H9 (cell line): ENCODE data around the gene ANKRD17. TPM values are rescaled to one million over a fixed set of nuclear protein-coding genes. Genes with fewer than 3 reads are reported as not detected.

Experiments
- DNase-seq: peaks from one replicate; pipeline ENCODE4 v3.0.0-alpha.2; 2017
- H2AFZ ChIP-seq: one replicate; pipeline ENCODE4 v1.6.1; 2013; ENCODE audit warnings: mild to moderate bottlenecking, low read length, control low read depth, moderate library complexity
- H2AK5ac ChIP-seq: 2 replicates; pipeline ENCODE4 v1.6.1; 2013; ENCODE audit warnings: low read length, control low read depth, mixed read lengths; ENCODE audit not compliant: insufficient read length
- H2BK120ac ChIP-seq: one replicate; pipeline ENCODE4 v1.6.1; 2013; ENCODE audit warnings: low read depth, mild to moderate bottlenecking, low read length, control low read depth, inconsistent platforms; ENCODE audit not compliant: poor library complexity, severe bottlenecking
- H2BK12ac ChIP-seq: 2 replicates; pipeline ENCODE4 v1.6.1; 2013; ENCODE audit warnings: low read length, control low read depth, mixed read lengths, low read depth; ENCODE audit not compliant: insufficient read length
- H2BK15ac ChIP-seq: 2 replicates; pipeline ENCODE4 v1.6.1; 2013; ENCODE audit warnings: low read depth, low read length, control low read depth
- H2BK20ac ChIP-seq: one replicate; pipeline ENCODE4 v1.6.1; 2013; ENCODE audit warnings: low read depth, mild to moderate bottlenecking, low read length, control low read depth, inconsistent platforms; ENCODE audit not compliant: poor library complexity, severe bottlenecking
- H2BK5ac ChIP-seq: 2 replicates; pipeline ENCODE4 v1.6.1; 2013; ENCODE audit warnings: low read length, control low read depth, mixed read lengths; ENCODE audit not compliant: insufficient read length
- H3K14ac ChIP-seq: 2 replicates; pipeline ENCODE4 v1.6.1; 2013; ENCODE audit warnings: low read length, control low read depth; ENCODE audit not compliant: insufficient read depth
- H3K18ac ChIP-seq: 2 replicates; pipeline ENCODE4 v1.6.1; 2013; ENCODE audit warnings: low read depth, mild to moderate bottlenecking, mixed read lengths, low read length, control low read depth; ENCODE audit not compliant: insufficient read length
- H3K23ac ChIP-seq: 2 replicates; pipeline ENCODE4 v1.6.1; 2013; ENCODE audit warnings: low read length, control low read depth, mixed read lengths, low read depth; ENCODE audit not compliant: insufficient read length
- H3K23me2 ChIP-seq: 2 replicates; pipeline ENCODE4 v1.6.1; 2013; ENCODE audit warnings: low read depth, mild to moderate bottlenecking, mixed read lengths, low read length, control low read depth; ENCODE audit not compliant: insufficient read length, poor library complexity, severe bottlenecking
- H3K27ac ChIP-seq: 2 replicates; pipeline ENCODE4 v1.5.1; 2013; ENCODE audit warnings: low read length, control low read depth, mixed read lengths, low read depth; ENCODE audit not compliant: insufficient read length
- H3K27me3 ChIP-seq: 2 replicates; pipeline ENCODE4 v1.6.1; 2013; ENCODE audit warnings: low read length, control low read depth, inconsistent platforms; ENCODE audit not compliant: insufficient read depth
- H3K4ac ChIP-seq: 2 replicates; pipeline ENCODE4 v1.6.1; 2013; ENCODE audit warnings: low read depth, mild to moderate bottlenecking, control low read depth, inconsistent platforms, low read length, moderate library complexity
- H3K4me1 ChIP-seq: 2 replicates; pipeline ENCODE4 v1.6.1; 2013; ENCODE audit warnings: low read length, control low read depth, inconsistent platforms; ENCODE audit not compliant: insufficient read depth
- H3K4me2 ChIP-seq: 2 replicates; pipeline ENCODE4 v1.6.1; 2013; ENCODE audit warnings: low read length, control low read depth, mixed read lengths; ENCODE audit not compliant: insufficient read length, insufficient read depth
- H3K56ac ChIP-seq: 2 replicates; pipeline ENCODE4 v1.6.1; 2013; ENCODE audit warnings: low read depth, mild to moderate bottlenecking, mixed read lengths, low read length, control low read depth; ENCODE audit not compliant: insufficient read length
- H3K79me1 ChIP-seq: 2 replicates; pipeline ENCODE4 v1.6.1; 2013; ENCODE audit warnings: low read depth, mild to moderate bottlenecking, moderate library complexity, low read length, control low read depth, inconsistent platforms; ENCODE audit not compliant: insufficient read depth, poor library complexity, severe bottlenecking
- H3K79me2 ChIP-seq: 2 replicates; pipeline ENCODE4 v1.6.1; 2013; ENCODE audit warnings: low read length, control low read depth, inconsistent platforms; ENCODE audit not compliant: insufficient read depth
- H3K9ac ChIP-seq: 2 replicates; pipeline ENCODE4 v1.6.1; 2013; ENCODE audit warnings: low read length, control low read depth, mixed read lengths; ENCODE audit not compliant: insufficient read length; ENCODE audit errors: extremely low read depth
- H3K9me3 ChIP-seq: one replicate; pipeline ENCODE4 v1.6.1; 2013; ENCODE audit warnings: low read depth, low read length, inconsistent platforms; ENCODE audit not compliant: control insufficient read depth
- H3T11ph ChIP-seq: one replicate; pipeline ENCODE4 v1.6.1; 2013; ENCODE audit warnings: mild to moderate bottlenecking, low read length, control low read depth, inconsistent platforms
- H4K20me1 ChIP-seq: one replicate; pipeline ENCODE4 v1.6.1; 2013; ENCODE audit not compliant: control insufficient read depth, insufficient read length, insufficient read depth
- H4K5ac ChIP-seq: 2 replicates; pipeline ENCODE4 v1.6.1; 2013; ENCODE audit warnings: low read depth, mild to moderate bottlenecking, mixed read lengths, low read length, control low read depth; ENCODE audit not compliant: insufficient read length
- H4K8ac ChIP-seq: replicated peaks from 2 replicates; pipeline ENCODE4 v1.6.1; 2013; ENCODE audit warnings: low read length, control low read depth, mixed read lengths, low read depth; ENCODE audit not compliant: insufficient read length
- H4K91ac ChIP-seq: 2 replicates; pipeline ENCODE4 v1.6.1; 2013; ENCODE audit warnings: low read depth, mild to moderate bottlenecking, moderate library complexity, mixed read lengths, low read length, control low read depth; ENCODE audit not compliant: insufficient read length
- H3K27ac Mint-ChIP-seq, 3 experiments: 2 replicates in 2 of 3; 3 replicates in 1 of 3; pipeline ENCODE4 v1.8.0; 2020 to 2021; ENCODE audit warnings: mixed read lengths in 3 of 3, mild to moderate bottlenecking in 1 of 3, moderate library complexity in 1 of 3
- H3K27me3 Mint-ChIP-seq: 2 replicates; pipeline ENCODE4 v1.8.0; 2021; ENCODE audit warnings: low read depth, mild to moderate bottlenecking, moderate library complexity, mixed read lengths
- H3K36me3 Mint-ChIP-seq, 3 experiments: 2 replicates in 2 of 3; 3 replicates in 1 of 3; pipeline ENCODE4 v1.8.0; 2020 to 2021; ENCODE audit warnings: low read depth in 3 of 3, mixed read lengths in 3 of 3; ENCODE audit not compliant: insufficient read depth in 1 of 3
- H3K4me1 Mint-ChIP-seq, 2 experiments: 2 replicates each; pipeline ENCODE4 v1.8.0; 2020; ENCODE audit warnings: mixed read lengths in 2 of 2
- H3K4me3 Mint-ChIP-seq, 2 experiments: 2 replicates in 1 of 2; 3 replicates in 1 of 2; pipeline ENCODE4 v1.8.0; 2020 to 2021; ENCODE audit warnings: mild to moderate bottlenecking in 2 of 2, mixed read lengths in 2 of 2, moderate library complexity in 1 of 2
- H3K9me3 Mint-ChIP-seq, 2 experiments: 2 replicates in 1 of 2; 3 replicates in 1 of 2; pipeline ENCODE4 v1.8.0; 2020; ENCODE audit warnings: mild to moderate bottlenecking in 2 of 2, mixed read lengths in 2 of 2, moderate library complexity in 1 of 2
- WGBS: extraction: QIAGEN DNeasy Blood & Tissue Kit; methylation state at CpG from one replicate; pipeline ENCODE4 v1.1.7; 2013; ENCODE audit warnings: missing lambda C conversion rate, low lambda C conversion rate, mixed read lengths; ENCODE audit not compliant: insufficient read length; ENCODE audit errors: extremely low coverage; 5-methylcytosine and 5-hydroxymethylcytosine counted together
- total RNA-seq: library from RNA; stranded (reverse); gene quantifications from 2 replicates; pipeline ENCODE4 v1.2.1, GENCODE V29; 2021
- TF ChIP-seq, protein P1 (sequence below): fragments of 200-600 bp; sonication (generic); conservative IDR thresholded peaks from 3 replicates; pipeline ENCODE4 v1.8.0; 2021; ENCODE audit warnings: antibody characterized with exemption, mild to moderate bottlenecking

Gene ANKRD17
- total RNA-seq, 1 experiment from 2014 or later, result 82.4 TPM

DNA sequence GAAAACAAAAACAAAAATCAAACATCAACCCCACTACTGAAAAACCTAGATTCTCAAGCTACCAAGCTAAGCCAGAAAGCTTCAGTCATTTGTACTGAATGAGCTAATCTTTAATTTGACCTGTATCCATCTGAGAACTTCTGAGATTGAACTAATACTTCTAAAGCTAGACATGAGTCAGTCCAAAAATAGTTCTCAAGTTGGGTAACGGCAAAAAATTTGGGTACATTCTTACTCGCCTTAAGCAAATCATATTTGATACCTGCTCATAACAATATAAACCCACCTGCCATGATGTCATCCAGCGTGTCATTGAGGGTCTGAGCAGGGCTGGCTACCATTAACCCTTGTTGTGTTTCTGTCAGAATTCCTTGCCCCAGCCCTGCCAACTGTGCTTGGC, 119.4 kb downstream of the ANKRD17 start:
- Histone ChIP-seq H2BK5ac (no peak overlapping the region), H3K79me2 (no peaks in the 10 kb centered on the region), H4K5ac (no peak overlapping the region), H2BK20ac (no peak overlapping the region), H2BK12ac (no peak overlapping the region), H3T11ph (no peak overlapping the region), H3K4me2 (no peak overlapping the region), H3K56ac (no peak overlapping the region), H3K79me1 (no peaks in the 10 kb centered on the region), H3K9me3 (no peaks in the 10 kb centered on the region), H2BK15ac (no peak overlapping the region), H3K23me2 (no peaks in the 10 kb centered on the region), H3K9ac (no peak overlapping the region), H3K4ac (no peak overlapping the region), H3K27ac (no peak overlapping the region), H4K8ac (no peak overlapping the region), H3K18ac (no peak overlapping the region), H3K27me3 (no peaks in the 10 kb centered on the region), H2BK120ac (no peak overlapping the region), H4K20me1 (no peaks in the 10 kb centered on the region), H2AK5ac (no peak overlapping the region), H3K23ac (no peak overlapping the region), H3K4me1 (no peaks in the 10 kb centered on the region), H3K14ac (no peak overlapping the region), H4K91ac (no peak overlapping the region), H2AFZ (no peak overlapping the region)
- no peak for DNase-seq
- peaks cover 21 to 62% (median 60%) of the 10 kb centered on the region in 3 experiments; a peak in 6 of 7 replicates for H3K36me3 Mint-ChIP-seq
- H3K4me1 Mint-ChIP-seq, result no peaks in the 10 kb centered on the region
- TF ChIP-seq, protein P1, sequence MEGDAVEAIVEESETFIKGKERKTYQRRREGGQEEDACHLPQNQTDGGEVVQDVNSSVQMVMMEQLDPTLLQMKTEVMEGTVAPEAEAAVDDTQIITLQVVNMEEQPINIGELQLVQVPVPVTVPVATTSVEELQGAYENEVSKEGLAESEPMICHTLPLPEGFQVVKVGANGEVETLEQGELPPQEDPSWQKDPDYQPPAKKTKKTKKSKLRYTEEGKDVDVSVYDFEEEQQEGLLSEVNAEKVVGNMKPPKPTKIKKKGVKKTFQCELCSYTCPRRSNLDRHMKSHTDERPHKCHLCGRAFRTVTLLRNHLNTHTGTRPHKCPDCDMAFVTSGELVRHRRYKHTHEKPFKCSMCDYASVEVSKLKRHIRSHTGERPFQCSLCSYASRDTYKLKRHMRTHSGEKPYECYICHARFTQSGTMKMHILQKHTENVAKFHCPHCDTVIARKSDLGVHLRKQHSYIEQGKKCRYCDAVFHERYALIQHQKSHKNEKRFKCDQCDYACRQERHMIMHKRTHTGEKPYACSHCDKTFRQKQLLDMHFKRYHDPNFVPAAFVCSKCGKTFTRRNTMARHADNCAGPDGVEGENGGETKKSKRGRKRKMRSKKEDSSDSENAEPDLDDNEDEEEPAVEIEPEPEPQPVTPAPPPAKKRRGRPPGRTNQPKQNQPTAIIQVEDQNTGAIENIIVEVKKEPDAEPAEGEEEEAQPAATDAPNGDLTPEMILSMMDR, result no peak
- WGBS, result no CpG with 5 or more reads among the region's 3 CpGs
- H3K27me3 Mint-ChIP-seq, result no peaks in the 10 kb centered on the region
- no peak overlapping the region for H3K27ac Mint-ChIP-seq
- no peak overlapping the region for H3K4me3 Mint-ChIP-seq
- H3K9me3 Mint-ChIP-seq, result no peaks in the 10 kb centered on the region
